NCI-H187 (cell line): ENCODE data around the gene EXT2.

Experiments used
- DNase-seq, 2 experiments: peaks; one replicate each; lab custom pipeline; 2025; lab: John Stamatoyannopoulos, UW

The EXT2 gene

GRCh38 chr11:44243086-44243485, 147.6 kb downstream of the EXT2 start:
- no peak for DNase-seq

- no peak for DNase-seq
These were observed 148.3 kb downstream of the EXT2 start for GRCh38 chr11:44243595-44244343.

GRCh38 chr11:44244639-44245310, 149.3 kb downstream of the EXT2 start:
- DNase-seq: no peak

- no peak for DNase-seq
These were observed 151.2 kb downstream of the EXT2 start for GRCh38 chr11:44246726-44247125.

- DNase-seq: no peak
These were observed 152.0 kb downstream of the EXT2 start for GRCh38 chr11:44247508-44247907.

- no peak for DNase-seq
These were observed 152.6 kb downstream of the EXT2 start for GRCh38 chr11:44248109-44248508.

- DNase-seq: no peak
These were observed 154.9 kb downstream of the EXT2 start for GRCh38 chr11:44250421-44250820.

GRCh38 chr11:44252999-44253602, 157.6 kb downstream of the EXT2 start:
- DNase-seq: no peak

- DNase-seq: no peak
These were observed 160.1 kb downstream of the EXT2 start for GRCh38 chr11:44255406-44256071.

- no peak for DNase-seq
These were observed 161.3 kb downstream of the EXT2 start for GRCh38 chr11:44256673-44257291.

GRCh38 chr11:44257338-44258189, 162.1 kb downstream of the EXT2 start:
- no peak for DNase-seq

GRCh38 chr11:44258190-44258489, 162.7 kb downstream of the EXT2 start:
- no peak for DNase-seq

- DNase-seq: no peak
These were observed 163.5 kb downstream of the EXT2 start for GRCh38 chr11:44258839-44259420.

- DNase-seq: no peak
These were observed 164.6 kb downstream of the EXT2 start for GRCh38 chr11:44260081-44260480.

- DNase-seq: no peak
These were observed 166.5 kb downstream of the EXT2 start for GRCh38 chr11:44261800-44262591.

GRCh38 chr11:44263738-44264437, 168.4 kb downstream of the EXT2 start:
- DNase-seq: no peak

GRCh38 chr11:44264438-44264749, 168.9 kb downstream of the EXT2 start:
- DNase-seq: no peak

- DNase-seq: no peak
These were observed 169.3 kb downstream of the EXT2 start for GRCh38 chr11:44264761-44265160.

- no peak for DNase-seq
These were observed 170.7 kb downstream of the EXT2 start for GRCh38 chr11:44266056-44266780.
